Psoas muscle (tissue), 8 donors: ENCODE measurements around the gene DNAJC28. TPM values are rescaled to one million over a fixed set of nuclear protein-coding genes. Genes with fewer than 3 reads are reported as not detected.
"Not testable (repeated sequence)": the region's sequence is repeated elsewhere in the genome, so short reads cannot be mapped to it uniquely, and the experiment has no call there.

ENCODE experiments used
- ATAC-seq, 4 donors: fragments of 200-7000 bp; cut with Tn5 transposase; one replicate each; pipeline ENCODE4 v1.9.1; 2020; ENCODE audit warnings: moderate library complexity in 3 of 4, mild to moderate bottlenecking in 2 of 4
- DNase-seq, 2 donors: peaks; one replicate each; pipeline ENCODE4 v3.0.0-alpha.2; 2020
- H3K27ac ChIP-seq: fragments of 200-600 bp; one replicate; pipeline ENCODE4 v1.8.0; 2022
- H3K27me3 ChIP-seq, 3 donors: fragments of 200-600 bp in 1 of 3; one replicate each; pipeline versions ENCODE4 v1.6.1 to v1.8.0; 2013 to 2022; ENCODE audit warnings: low read length in 2 of 3, mild to moderate bottlenecking in 2 of 3, moderate library complexity in 1 of 3; ENCODE audit not compliant: insufficient read depth in 3 of 3
- H3K36me3 ChIP-seq, 2 donors: fragments of 200-600 bp in 1 of 2; one replicate each; pipeline versions ENCODE4 v1.6.1 to v1.8.0; 2013 to 2022; ENCODE audit warnings: low read depth in 1 of 2, mild to moderate bottlenecking in 1 of 2, moderate library complexity in 1 of 2; ENCODE audit not compliant: insufficient read depth in 1 of 2
- H3K4me1 ChIP-seq: fragments of 200-600 bp; one replicate; pipeline ENCODE4 v1.8.0; 2022
- H3K4me3 ChIP-seq: fragments of 200-600 bp; one replicate; pipeline ENCODE4 v1.8.0; 2022; ENCODE audit warnings: mild to moderate bottlenecking
- H3K9me3 ChIP-seq: fragments of 200-600 bp; one replicate; pipeline ENCODE4 v1.8.0; 2022
- CTCF ChIP-seq: fragments of 200-600 bp; IDR thresholded peaks from one replicate; pipeline ENCODE4 v1.8.0; 2022; ENCODE audit warnings: antibody characterized with exemption
- WGBS, 3 donors: extraction: QIAGEN DNeasy Blood & Tissue Kit; methylation state at CpG; one replicate each; pipeline versions ENCODE4 v1.1.6 to v1.1.7; 2013; 5-methylcytosine and 5-hydroxymethylcytosine counted together
- intact Hi-C, 2 donors: fragments of 100-400 bp; cut with DNase I; formaldehyde crosslinking; loops; one replicate each; pipeline versions ENCODE4 v1.11.0 to v1.14.2; 2022
- polyA plus RNA-seq, 3 donors: library from polyadenylated mRNA; stranded (reverse); fragments of 200-250 nt; gene quantifications; one replicate each; pipeline ENCODE4 v1.2.3, GENCODE V29; 2013
- total RNA-seq, 4 donors: library from RNA; stranded (reverse); fragmentation: NEBNext Ultra II Directional in 2 of 4; extraction: Animal tissue kit (Norgen Biotek cat#: 25700) in 2 of 4; gene quantifications; one replicate each; pipeline versions ENCODE4 v1.2.1 to v1.2.4, GENCODE V29; 2021 to 2023
- donor health status: healthy with polysubstance abuse.
- donor health status: DM: no; HTN: no; CAD: no; lungs with moderate emphysema.
- donor health status: Bipolar disorder and iron deficiency.
- donor health status: healthy.
- donor health status: DM: yes; HTN: yes; CAD: no.
- donor health status: DM: no; HTN: no; CAD: no.
- donor health status: DM: no; HTN: no; CAD: no.
- donor health status: DM: yes; HTN: yes; CAD: no.

The DNAJC28 gene
- total and polyA plus RNA-seq, 7 donors, result 2.9 to 7.6 (median 3.2) TPM

DNA sequence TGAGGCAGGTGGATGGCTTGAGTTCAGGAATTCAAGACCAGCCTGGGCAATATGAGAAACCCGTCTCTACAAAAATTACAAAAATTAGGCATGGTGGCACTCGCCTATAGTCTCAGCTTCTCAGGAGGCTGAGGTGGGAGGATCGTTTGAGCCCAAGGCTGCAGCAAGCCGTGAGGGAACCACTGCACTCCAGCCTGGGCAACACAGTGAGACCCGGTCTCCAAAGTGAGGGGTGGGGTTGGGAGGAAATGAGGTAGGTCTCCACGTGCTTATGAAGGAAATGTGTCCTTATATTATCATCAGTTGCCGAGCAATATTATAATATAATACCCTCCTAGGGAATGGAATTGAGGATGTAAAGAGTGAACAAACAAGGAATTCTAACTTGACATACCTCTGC is 14.4 kb downstream of the DNAJC28 start:
- H3K27ac ChIP-seq, result no peak overlapping the region
- 71 to 73% (median 72%) methylated on average over 7 of the region's 7 CpGs for WGBS, 3 donors
- ATAC-seq (no peak), DNase-seq (no peak)
- no peak for TF ChIP-seq CTCF
- H3K4me3 ChIP-seq, result no peak overlapping the region
- no peaks in the 10 kb centered on the region for H3K36me3 ChIP-seq
- no peaks in the 10 kb centered on the region for H3K9me3 ChIP-seq
- H3K27me3 ChIP-seq, result no peaks in the 10 kb centered on the region
- H3K4me1 ChIP-seq, result peaks cover 6% of the 10 kb centered on the region
- intact Hi-C loops, result no loop called here

DNA sequence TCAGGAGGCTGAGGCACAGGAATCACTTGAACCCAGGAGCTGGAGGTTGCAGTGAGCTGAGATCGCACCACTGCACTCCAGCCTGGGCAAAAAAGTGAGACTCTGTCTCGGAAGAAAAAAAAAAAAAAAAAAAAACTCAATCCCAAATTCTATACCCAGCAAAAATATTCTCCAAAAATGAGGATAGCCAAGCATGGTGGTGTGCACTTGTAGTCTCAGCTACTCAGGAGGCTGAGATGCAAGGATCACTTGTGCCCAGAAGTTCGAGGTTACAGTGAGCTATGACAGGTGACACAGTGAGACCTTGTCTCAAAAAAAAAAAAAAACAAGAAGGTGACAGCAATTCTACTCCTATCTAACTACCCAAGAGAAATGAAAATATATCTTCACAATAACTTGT is 18.2 kb downstream of the DNAJC28 start:
- Histone ChIP-seq H3K27me3 (no peaks in the 10 kb centered on the region), H3K27ac (no peak overlapping the region), H3K36me3 (no peaks in the 10 kb centered on the region), H3K9me3 (no peaks in the 10 kb centered on the region), H3K4me3 (no peak overlapping the region), H3K4me1 (peaks cover 4% of the 10 kb centered on the region)
- no peak for TF ChIP-seq CTCF
- ATAC-seq (no peak), DNase-seq (no peak)
- 94 to 100% (median 96%) methylated on average over 3 of the region's 3 CpGs for WGBS, 3 donors
- intact Hi-C loops, result no loop called here

- Histone ChIP-seq H3K27me3 (no peaks in the 10 kb centered on the region), H3K4me1 (no peaks in the 10 kb centered on the region), H3K4me3 (no peak overlapping the region), H3K9me3 (no peaks in the 10 kb centered on the region), H3K36me3 (peaks cover 0 to 12% of the 10 kb centered on the region in 2 donors), H3K27ac (no peak overlapping the region)
- no peak for ATAC-seq
- WGBS, 3 donors, result 84 to 95% (median 92%) methylated on average over 2 of the region's 2 CpGs
- no peak for TF ChIP-seq CTCF
- intact Hi-C loops, result no loop called here
- DNase-seq, result no peak
These were observed 20.8 kb downstream of the DNAJC28 start for GRCh38 chr21:33470701-33471100.

- H3K9me3 ChIP-seq, H3K27ac ChIP-seq, H3K4me1 ChIP-seq, intact Hi-C loops, DNase-seq, H3K27me3 ChIP-seq, H3K4me3 ChIP-seq, ATAC-seq: not testable (repeated sequence)
- peaks cover 0 to 24% of the 10 kb centered on the region in 2 donors for H3K36me3 ChIP-seq
- WGBS, 3 donors, result 92 to 95% (median 93%) methylated on average over 4 of the region's 4 CpGs
These were observed 22.3 kb downstream of the DNAJC28 start for GRCh38 chr21:33469183-33469582.

DNA sequence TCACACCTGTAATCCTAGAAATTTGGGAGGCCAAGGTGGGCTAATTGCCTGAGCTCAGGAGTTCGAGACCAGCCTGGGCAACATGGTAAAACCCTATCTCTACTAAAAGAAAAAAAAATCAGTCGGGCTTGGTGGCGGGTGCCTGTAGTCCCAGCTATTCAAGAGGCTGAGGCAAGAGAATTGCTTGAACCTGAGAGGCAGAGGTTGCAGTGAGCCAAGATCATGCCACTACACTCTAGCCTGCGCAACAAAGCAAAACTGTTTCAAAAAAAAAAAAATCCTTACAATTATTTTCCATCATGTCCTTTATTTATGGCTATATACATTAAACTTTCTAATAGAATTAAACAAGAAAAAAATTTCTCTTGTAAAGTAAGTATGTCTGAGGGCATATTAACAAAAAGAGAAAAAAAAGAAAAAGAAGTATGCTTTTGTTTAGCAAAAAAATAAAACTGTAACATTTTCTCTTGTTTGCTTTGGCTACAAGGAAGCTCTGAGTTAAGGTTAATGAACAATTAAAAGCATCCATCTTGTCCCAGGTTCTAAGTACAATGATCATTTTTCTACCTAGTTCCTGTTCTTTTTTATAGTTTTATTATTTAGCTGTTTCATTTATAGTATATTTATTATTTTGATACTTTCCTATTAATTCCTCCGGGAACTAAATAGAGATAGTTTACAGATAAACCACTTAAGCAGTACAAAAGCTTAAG is 29.8 kb downstream of the DNAJC28 start:
- Histone ChIP-seq H3K4me3 (no peak overlapping the region), H3K4me1 (no peaks in the 10 kb centered on the region), H3K27me3 (no peaks in the 10 kb centered on the region), H3K9me3 (no peaks in the 10 kb centered on the region), H3K27ac (no peak overlapping the region), H3K36me3 (peaks cover 0 to 86% of the 10 kb centered on the region in 2 donors)
- ATAC-seq (no peak), DNase-seq (no peak)
- TF ChIP-seq CTCF, result no peak
- intact Hi-C loops, result no loop called here
- 94 to 96% (median 95%) methylated on average over 5 of the region's 5 CpGs for WGBS, 3 donors
